ENCODE measurements around the gene MMP11.
"Not testable (repeated sequence)": the region's sequence is repeated elsewhere in the genome, so short reads cannot be mapped to it uniquely, and the experiment has no call there.

The MMP11 gene

DNA sequence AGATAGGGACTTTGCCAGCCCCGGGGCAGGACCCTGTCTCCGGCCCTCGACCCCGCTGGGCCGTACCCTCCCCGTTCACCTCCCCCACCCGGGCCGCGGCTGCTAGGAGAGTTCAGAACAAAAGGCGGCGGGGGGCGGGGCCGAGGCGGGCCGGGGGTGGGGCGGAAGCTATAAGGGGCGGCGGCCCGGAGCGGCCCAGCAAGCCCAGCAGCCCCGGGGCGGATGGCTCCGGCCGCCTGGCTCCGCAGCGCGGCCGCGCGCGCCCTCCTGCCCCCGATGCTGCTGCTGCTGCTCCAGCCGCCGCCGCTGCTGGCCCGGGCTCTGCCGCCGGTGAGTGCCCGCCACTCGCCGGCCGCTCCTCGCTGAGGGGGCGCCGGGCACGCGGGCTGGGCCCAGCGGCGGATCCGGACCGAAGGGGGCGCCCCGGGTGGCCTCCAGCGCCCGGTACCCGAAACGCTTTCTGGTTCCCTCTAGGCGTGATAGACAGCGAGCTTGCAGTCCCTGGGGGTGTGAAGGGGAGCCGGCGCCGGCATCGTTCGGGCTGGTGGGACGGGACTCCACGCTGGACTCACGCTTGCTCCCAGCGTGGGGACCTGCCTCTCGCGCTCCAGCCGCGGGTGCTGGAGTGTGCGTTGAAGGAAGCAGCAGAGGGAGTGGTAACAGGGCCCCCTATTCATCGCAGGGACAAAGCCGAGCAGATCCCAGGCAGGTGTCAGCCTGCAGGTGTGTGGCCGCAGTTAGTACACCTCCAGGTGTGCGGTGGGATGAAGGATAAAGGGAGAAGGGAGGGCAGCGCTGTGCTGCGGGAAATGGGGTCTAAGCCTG lies at the start of gene MMP11:
TSS of gene MMP11 (plus strand) at position 201 of the 825 bp plus-strand sequence. CDS start at position 223, 22 bp downstream.
- H3K27ac ChIP-seq, result peak within 1 kb of the TSS; percentile 20

DNA sequence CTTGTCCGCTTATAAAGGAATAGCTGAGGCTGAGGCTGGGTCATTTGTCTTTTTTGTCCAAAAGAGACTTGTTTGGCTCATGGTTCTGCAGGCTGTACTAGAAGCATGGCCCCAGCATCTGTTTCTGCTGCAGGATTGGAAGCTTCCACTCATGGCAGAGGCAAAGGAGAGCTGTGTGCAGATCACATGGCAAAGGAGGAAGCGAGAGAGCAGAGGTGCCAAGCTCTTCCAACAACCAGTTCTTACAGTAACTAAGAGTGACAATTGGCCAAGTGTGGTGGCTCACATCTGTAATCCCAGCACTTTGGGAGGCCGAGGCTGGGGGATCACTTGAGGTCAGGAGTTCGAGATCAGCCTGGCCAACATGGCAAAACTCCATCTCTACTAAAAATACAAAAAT lies 44.5 kb upstream of the MMP11 start:
- CTCF ChIA-PET, result interaction anchor here (0.8 kb wide), 1 partner anchor 122 kb away, joined by 3 read pairs; no protein-coding TSS in a partner anchor
- DNase-seq (ENCODE audit: low spot score); POLR2A ChIA-PET (ENCODE audit: low non-redundant PET); H3K27ac ChIP-seq: not testable (repeated sequence)

More for the DNA sequence above, at the start of gene MMP11:
- CTCF ChIA-PET, result no interaction called here
- peak; percentile 44 for DNase-seq (ENCODE audit: low spot score)
- 0 out of 2 replicates have a peak, but pooled peaks have one; percentile 13 for TF ChIP-seq CTCF (conservative IDR thresholded peaks at IDR 0.05; ENCODE audit: low read depth)
- POLR2A ChIA-PET (ENCODE audit: low non-redundant PET), result no interaction called here

GRCh38 chr22:23737696-23738095 lies 35.0 kb upstream of the MMP11 start:
- H3K27ac ChIP-seq, result no peak overlapping the region
- POLR2A ChIA-PET (ENCODE audit: low non-redundant PET), result interaction anchor here (0.6 kb wide), 1 partner anchor 13 kb away, joined by 4 read pairs; the partner anchor contains the start of gene ZNF70
- DNase-seq (ENCODE audit: low spot score), result no peak
- CTCF ChIA-PET, result interaction anchor here (0.6 kb wide), 1 partner anchor 76 kb away, joined by 3 read pairs; no protein-coding TSS in a partner anchor
- TF ChIP-seq CTCF (conservative IDR thresholded peaks at IDR 0.05; ENCODE audit: low read depth), result no peak

- ChIA-PET POLR2A (ENCODE audit: low non-redundant PET) (no interaction called here), CTCF (interaction anchor here (0.5 kb wide), 1 partner anchor 84 kb away, joined by 3 read pairs; no protein-coding TSS in a partner anchor)
- no peak overlapping the region for H3K27ac ChIP-seq
- DNase-seq (ENCODE audit: low spot score), result no peak
- TF ChIP-seq CTCF (conservative IDR thresholded peaks at IDR 0.05; ENCODE audit: low read depth), result no peak
Measured at GRCh38 chr22:23742505-23743264, 30.0 kb upstream of the MMP11 start.

- TF ChIP-seq CTCF (conservative IDR thresholded peaks at IDR 0.05; ENCODE audit: low read depth), result no peak
- ChIA-PET POLR2A (ENCODE audit: low non-redundant PET) (no interaction called here), CTCF (interaction anchor here (0.5 kb wide), 1 partner anchor 83 kb away, joined by 3 read pairs; no protein-coding TSS in a partner anchor)
- no peak overlapping the region for H3K27ac ChIP-seq
- no peak for DNase-seq (ENCODE audit: low spot score)
Measured at GRCh38 chr22:23743303-23743705, 29.3 kb upstream of the MMP11 start.

DNA sequence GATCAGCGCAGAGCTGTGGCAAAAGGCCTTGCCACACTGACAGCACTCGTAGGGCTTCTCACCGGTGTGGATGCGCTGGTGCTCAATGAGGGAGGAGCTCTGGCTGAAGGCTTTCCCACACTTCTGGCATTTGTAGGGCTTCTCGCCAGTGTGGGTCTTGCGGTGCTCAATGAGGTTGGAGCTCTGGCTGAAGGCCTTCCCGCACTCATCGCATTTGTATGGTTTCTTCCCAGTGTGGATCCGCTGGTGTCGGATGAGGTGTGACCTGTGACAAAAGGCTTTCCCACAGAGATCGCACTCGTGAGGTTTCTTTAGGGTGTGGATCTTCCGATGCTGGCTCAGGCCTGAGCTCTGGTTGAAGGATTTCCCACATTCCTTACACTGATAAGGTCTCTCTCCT lies 28.6 kb upstream of the MMP11 start:
- no peak for TF ChIP-seq CTCF (conservative IDR thresholded peaks at IDR 0.05; ENCODE audit: low read depth)
- no peak overlapping the region for H3K27ac ChIP-seq
- ChIA-PET CTCF (no interaction called here), POLR2A (ENCODE audit: low non-redundant PET) (no interaction called here)
- no peak for DNase-seq (ENCODE audit: low spot score)
